ENCODE data around the gene NFIA.

DNA sequence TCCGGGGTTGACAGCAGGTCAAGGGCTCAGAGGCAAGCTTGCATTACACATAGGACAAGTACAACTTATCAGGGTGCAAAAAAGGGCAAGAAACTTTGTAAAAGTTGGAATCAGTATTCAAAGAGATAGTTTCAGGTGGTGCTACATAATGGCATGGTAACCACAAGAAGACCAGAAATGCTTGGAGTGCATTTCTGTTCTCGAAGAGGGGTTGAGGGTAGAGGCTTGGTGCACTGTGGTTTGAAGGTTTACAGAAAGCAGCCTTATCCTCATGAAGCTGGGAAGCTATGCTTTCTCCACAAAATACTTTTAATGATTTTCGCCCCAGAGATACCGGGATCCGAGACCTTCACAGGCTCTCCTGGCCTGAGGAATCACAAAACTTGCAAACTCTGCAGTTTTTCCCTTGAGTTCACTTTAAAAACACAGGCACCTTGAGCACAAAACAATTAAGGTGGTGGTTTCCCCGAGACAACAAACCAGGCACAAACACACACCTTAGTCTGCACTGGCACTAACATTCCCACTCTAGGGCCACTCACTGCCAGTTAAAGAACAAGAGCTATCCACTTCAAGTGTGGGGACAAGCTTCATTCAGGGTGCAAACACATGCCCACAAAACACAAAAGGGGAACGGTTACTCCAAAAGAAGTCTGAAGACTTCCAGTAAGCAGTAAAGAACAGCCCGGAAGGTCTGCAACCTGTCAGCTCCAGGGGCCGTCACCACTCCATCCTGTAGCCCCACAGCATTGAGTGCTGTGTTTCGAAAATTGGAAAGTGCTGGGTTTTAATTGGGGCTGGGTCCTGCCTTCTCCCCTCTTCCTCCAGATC is 29.8 kb upstream of the NFIA start:
- no peak for TF ChIP-seq POLR2A (IDR thresholded peaks at IDR 0.05)
- TF ChIP-seq, protein P1, sequence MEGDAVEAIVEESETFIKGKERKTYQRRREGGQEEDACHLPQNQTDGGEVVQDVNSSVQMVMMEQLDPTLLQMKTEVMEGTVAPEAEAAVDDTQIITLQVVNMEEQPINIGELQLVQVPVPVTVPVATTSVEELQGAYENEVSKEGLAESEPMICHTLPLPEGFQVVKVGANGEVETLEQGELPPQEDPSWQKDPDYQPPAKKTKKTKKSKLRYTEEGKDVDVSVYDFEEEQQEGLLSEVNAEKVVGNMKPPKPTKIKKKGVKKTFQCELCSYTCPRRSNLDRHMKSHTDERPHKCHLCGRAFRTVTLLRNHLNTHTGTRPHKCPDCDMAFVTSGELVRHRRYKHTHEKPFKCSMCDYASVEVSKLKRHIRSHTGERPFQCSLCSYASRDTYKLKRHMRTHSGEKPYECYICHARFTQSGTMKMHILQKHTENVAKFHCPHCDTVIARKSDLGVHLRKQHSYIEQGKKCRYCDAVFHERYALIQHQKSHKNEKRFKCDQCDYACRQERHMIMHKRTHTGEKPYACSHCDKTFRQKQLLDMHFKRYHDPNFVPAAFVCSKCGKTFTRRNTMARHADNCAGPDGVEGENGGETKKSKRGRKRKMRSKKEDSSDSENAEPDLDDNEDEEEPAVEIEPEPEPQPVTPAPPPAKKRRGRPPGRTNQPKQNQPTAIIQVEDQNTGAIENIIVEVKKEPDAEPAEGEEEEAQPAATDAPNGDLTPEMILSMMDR (IDR thresholded peaks at IDR 0.05) = no peak
